ENCODE data around the gene KLHL29.

- TF ChIP-seq MLX (CRISPR knock-in tag; IDR thresholded peaks at IDR 0.05) = no peak
- TF ChIP-seq GTF2F1 (IDR thresholded peaks at IDR 0.05; ENCODE audit: low read length) = no peak
- TF ChIP-seq RAD21 (CRISPR knock-in tag; IDR thresholded peaks at IDR 0.05) = no peak
- TF ChIP-seq HMG20A (CRISPR knock-in tag; IDR thresholded peaks at IDR 0.05; ENCODE audit: borderline replicate concordance) = no peak
- no peak for TF ChIP-seq MTERF4 (CRISPR knock-in tag; IDR thresholded peaks at IDR 0.05)
- no peak for TF ChIP-seq ZNF557 (CRISPR knock-in tag; IDR thresholded peaks at IDR 0.05)
- no peak for TF ChIP-seq TCF12 (IDR thresholded peaks at IDR 0.05)
- no peak for TF ChIP-seq TCF12 (CRISPR knock-in tag; IDR thresholded peaks at IDR 0.05)
- TF ChIP-seq ZSCAN31 (CRISPR knock-in tag; IDR thresholded peaks at IDR 0.05; ENCODE audit: low read depth) = no peak
- TF ChIP-seq NFE2L2 (IDR thresholded peaks at IDR 0.05; ENCODE audit: low read length) = no peak
- TF ChIP-seq FOSL1 (CRISPR knock-in tag; IDR thresholded peaks at IDR 0.05; ENCODE audit: borderline replicate concordance) = no peak
- no peak for TF ChIP-seq CTCF (CRISPR knock-in tag; IDR thresholded peaks at IDR 0.05)
These were observed 110.7 kb downstream of the KLHL29 start for GRCh38 chr2:23495661-23496114.

Data from HepG2 (cell line).